Stimulated activated naive CD8-positive, alpha-beta T cell treated with anti-CD3 and anti-CD28 coated beads, Interleukin-15, amount 100 ng/mL, for 72 hours (primary cell): ENCODE measurements around the gene ZNF618.

Experiments used
- ATAC-seq: fragments of 150-1000 bp; cut with Tn5 transposase; 2 replicates; pipeline ENCODE4 v1.10.0; 2021; ENCODE audit warnings: mild to moderate bottlenecking, moderate library complexity
- DNase-seq, 2 donors: peaks; one replicate each; pipeline ENCODE4 v3.0.0; 2021 to 2022
- H3K27ac Mint-ChIP-seq, 2 donors: one replicate each; pipeline ENCODE4 v1.8.0; 2022; ENCODE audit warnings: mild to moderate bottlenecking in 2 of 2, mixed read lengths in 2 of 2, moderate library complexity in 2 of 2
- H3K27me3 Mint-ChIP-seq: one replicate; pipeline ENCODE4 v1.8.0; 2022; ENCODE audit warnings: mixed read lengths
- H3K4me1 Mint-ChIP-seq: one replicate; pipeline ENCODE4 v1.8.0; 2022; ENCODE audit warnings: mild to moderate bottlenecking, mixed read lengths
- H3K4me3 Mint-ChIP-seq, 2 donors: one replicate each; pipeline ENCODE4 v1.8.0; 2022; ENCODE audit warnings: mild to moderate bottlenecking in 2 of 2, mixed read lengths in 2 of 2, moderate library complexity in 1 of 2
- H3K9me3 Mint-ChIP-seq, 2 donors: one replicate each; pipeline ENCODE4 v1.8.0; 2022; ENCODE audit warnings: mixed read lengths in 2 of 2

Gene ZNF618

DNA sequence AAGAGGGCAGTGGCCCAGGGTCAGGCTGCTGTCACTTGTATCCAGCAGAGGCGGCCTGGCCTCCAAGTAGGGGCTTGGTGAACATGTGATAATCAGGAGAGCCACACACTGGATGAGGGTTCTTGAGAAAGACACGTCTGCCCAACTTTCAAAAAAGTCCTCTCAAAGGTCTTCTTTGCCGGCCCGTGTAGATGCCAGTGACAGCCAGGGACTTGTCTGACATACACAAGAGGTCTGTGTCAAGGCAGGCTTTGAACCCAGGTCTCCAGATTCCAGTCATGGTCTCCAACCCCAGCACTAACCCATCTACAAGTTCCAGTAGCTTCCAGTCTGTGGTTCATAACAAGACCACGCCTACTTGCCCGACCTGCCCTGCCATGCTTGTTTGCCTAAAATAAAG, 209.9 kb downstream of the ZNF618 start:
- ATAC-seq (no peak), DNase-seq (no peak)
- Mint-ChIP-seq H3K4me1 (no peaks in the 10 kb centered on the region), H3K4me3 (no peak overlapping the region), H3K27me3 (no peaks in the 10 kb centered on the region), H3K9me3 (no peaks in the 10 kb centered on the region), H3K27ac (no peak overlapping the region)

DNA sequence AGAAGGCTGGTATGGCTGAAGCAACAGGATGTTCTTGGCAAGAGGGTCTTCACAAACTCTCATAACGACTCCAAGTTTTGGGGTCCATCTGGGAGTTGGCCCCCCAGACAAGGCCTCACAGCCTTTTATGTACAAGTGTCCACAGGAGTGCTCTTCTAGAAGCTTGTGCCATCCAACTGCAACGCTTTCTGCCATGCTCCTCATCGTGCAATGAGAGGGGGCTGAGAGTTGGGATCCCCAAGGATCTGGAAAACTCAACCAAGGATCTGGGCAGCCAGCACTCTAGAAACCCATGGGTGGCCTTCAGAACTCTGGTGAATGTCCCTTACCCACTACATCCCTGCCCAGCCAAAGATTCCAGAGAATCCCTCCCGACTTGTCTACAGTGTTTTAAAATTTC, 210.5 kb downstream of the ZNF618 start:
- Mint-ChIP-seq H3K27me3 (no peaks in the 10 kb centered on the region), H3K9me3 (no peaks in the 10 kb centered on the region), H3K27ac (no peak overlapping the region), H3K4me3 (no peak overlapping the region), H3K4me1 (no peaks in the 10 kb centered on the region)
- ATAC-seq, result no peak
- DNase-seq, result no peak

DNA sequence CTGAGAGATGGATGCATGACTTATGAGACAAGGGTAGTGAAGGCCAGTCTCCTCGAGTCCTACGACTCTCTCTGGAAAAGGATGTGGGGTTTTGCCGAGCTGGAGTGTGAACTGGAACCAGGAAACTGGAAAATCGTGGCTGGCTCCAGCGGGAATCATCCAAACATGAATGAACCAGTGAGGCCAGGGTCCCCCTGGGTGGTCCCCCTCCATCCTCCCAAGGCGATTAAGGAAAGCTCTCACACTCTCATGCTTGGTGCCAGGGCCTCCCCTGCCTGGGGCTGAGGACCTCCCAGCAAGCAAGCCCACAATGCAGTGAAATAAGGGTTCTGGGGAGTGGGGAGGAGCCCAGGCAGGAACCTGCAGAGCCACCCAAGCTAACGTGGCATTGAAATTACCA, 211.6 kb downstream of the ZNF618 start:
- H3K27ac Mint-ChIP-seq, result no peak overlapping the region
- no peak for ATAC-seq
- no peak for DNase-seq
- H3K4me1 Mint-ChIP-seq, result no peaks in the 10 kb centered on the region
- no peaks in the 10 kb centered on the region for H3K27me3 Mint-ChIP-seq
- no peak overlapping the region for H3K4me3 Mint-ChIP-seq
- H3K9me3 Mint-ChIP-seq, result no peaks in the 10 kb centered on the region

DNA sequence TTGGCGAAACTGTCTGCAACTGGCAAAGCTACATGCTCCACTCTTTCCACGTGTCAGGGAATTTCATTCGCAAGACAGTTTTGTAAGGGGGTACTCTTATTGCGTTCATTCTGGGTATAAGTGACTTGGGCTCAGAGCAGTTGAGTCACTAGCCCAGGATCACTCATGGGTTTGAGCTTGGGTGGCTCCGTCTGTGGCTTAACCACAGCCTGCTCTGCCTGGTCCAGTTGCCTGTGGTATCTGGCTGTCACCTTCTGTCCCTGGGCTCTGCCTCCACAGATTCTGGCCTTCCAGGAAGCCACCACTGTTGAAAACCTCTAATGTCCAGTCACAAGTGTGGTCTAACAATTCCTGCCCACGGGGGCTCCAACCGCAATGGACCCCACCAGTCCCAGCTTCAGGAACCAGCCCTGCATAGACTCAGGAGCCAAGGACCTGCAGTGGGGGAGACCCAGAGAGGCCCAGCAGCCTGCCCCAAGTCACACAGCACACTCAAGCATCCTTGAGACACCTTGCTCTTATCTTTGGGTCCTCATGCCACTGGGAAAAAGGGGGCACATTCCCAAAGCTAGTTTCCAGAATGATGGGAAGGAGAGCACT, 212.6 kb downstream of the ZNF618 start:
- H3K27ac Mint-ChIP-seq, result no peak overlapping the region
- H3K4me3 Mint-ChIP-seq, result no peak overlapping the region
- no peaks in the 10 kb centered on the region for H3K9me3 Mint-ChIP-seq
- DNase-seq (no peak), ATAC-seq (no peak)
- H3K4me1 Mint-ChIP-seq, result no peaks in the 10 kb centered on the region
- no peaks in the 10 kb centered on the region for H3K27me3 Mint-ChIP-seq

DNA sequence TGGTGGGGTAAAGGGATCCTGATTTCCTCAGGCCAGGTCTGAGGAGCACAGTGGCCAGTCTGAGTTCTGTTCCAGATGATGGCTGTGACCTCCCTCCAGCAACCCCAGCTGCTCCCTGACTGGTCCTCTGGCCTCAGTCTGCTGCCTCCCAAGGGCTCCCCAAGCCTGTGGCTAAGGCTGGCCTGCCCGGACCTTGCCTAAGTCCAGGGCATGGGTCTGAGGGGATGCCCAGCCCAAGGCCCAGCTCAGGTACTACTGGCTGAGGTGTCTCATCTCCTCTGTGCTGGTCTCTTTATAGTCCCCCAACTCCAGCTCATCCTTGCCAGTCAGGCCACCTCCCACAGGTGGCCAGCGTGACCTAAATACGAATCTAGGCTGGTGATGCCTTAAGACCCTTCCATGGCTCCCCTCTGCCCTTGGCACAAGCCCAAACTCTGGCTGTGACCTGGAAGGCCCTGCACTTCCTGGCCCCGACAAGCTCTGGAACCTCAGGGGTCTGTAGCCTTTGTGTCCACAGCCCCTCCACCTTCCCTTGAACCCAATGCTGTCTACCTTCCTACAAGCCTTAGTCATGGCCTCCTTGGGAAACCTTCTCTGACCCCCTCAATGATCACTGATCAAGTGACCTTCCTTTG, 213.2 kb downstream of the ZNF618 start:
- ATAC-seq (no peak), DNase-seq (no peak)
- no peak overlapping the region for H3K4me3 Mint-ChIP-seq
- no peak overlapping the region for H3K27ac Mint-ChIP-seq
- no peaks in the 10 kb centered on the region for H3K9me3 Mint-ChIP-seq
- H3K27me3 Mint-ChIP-seq, result peaks cover 1% of the 10 kb centered on the region
- H3K4me1 Mint-ChIP-seq, result no peaks in the 10 kb centered on the region

DNA sequence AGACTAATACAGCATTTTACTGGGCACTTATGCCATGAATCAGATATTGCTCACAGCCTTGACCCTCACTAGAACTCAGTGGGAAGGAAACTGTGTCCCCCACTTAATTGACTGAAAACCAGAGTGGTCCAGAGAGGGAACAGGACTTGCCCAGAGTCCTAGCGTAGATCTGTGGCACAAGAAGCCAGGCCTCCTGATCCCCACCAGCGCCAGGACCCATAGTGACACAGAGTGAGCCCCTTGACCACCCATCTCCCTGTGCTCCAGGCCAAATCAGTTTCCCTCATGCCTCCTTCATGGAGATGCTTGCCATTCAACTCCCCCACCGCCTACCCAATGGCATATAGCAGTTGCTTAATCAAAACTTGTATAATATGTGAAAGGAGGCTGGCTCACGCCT, 214.7 kb downstream of the ZNF618 start:
- Mint-ChIP-seq H3K4me3 (no peak overlapping the region), H3K9me3 (no peaks in the 10 kb centered on the region), H3K27ac (no peak overlapping the region), H3K4me1 (no peaks in the 10 kb centered on the region), H3K27me3 (peaks cover 16% of the 10 kb centered on the region)
- ATAC-seq (no peak), DNase-seq (no peak)

DNA sequence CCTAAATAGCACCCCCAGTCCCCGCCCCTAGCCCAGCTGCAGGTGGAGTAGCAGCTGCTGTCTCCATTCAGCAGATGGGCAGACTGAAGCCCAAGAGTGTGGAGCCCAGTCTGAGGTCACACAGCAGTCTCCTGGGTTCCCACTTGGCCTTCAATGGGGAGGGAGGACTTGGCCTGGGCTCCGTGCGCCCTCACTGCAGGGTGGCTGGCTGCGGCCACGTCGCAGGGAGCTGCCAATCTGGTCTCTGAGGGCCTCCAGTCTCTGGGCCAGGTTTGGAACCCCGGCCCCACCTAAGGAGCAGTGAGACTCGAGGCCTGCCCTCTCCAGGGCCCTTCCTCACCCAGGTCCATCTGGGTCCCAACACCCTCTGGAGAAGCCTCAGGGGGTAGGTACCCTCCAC, 215.6 kb downstream of the ZNF618 start:
- Mint-ChIP-seq H3K4me3 (no peak overlapping the region), H3K4me1 (peaks cover 4% of the 10 kb centered on the region), H3K9me3 (no peaks in the 10 kb centered on the region), H3K27ac (peak overlapping the region in 1 of 2 donors; percentile 12), H3K27me3 (peaks cover 25% of the 10 kb centered on the region)
- DNase-seq, result no peak
- no peak for ATAC-seq

DNA sequence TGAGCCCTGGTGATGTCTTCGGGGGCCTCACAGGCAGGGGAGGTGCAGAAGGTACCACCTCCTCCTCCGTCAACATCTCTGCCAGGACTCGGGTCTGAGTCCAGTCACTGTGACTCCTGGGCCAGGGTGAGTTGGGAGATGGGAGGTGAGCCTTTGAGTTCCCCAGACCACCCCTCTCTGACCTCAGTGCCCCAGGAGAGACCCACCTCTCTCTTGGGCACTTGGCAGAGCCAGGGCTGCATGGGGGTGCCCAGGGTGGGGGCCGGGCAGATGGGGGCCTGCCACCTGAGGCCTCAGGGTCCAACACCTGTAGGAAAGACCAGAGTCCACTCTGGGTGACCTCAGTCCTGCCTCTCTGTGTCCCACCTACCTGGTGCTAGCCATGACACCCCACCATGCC, 216.2 kb downstream of the ZNF618 start:
- Mint-ChIP-seq H3K27ac (no peak overlapping the region), H3K9me3 (no peaks in the 10 kb centered on the region), H3K4me3 (no peak overlapping the region), H3K27me3 (peaks cover 31% of the 10 kb centered on the region), H3K4me1 (peaks cover 5% of the 10 kb centered on the region)
- DNase-seq (no peak), ATAC-seq (no peak)

DNA sequence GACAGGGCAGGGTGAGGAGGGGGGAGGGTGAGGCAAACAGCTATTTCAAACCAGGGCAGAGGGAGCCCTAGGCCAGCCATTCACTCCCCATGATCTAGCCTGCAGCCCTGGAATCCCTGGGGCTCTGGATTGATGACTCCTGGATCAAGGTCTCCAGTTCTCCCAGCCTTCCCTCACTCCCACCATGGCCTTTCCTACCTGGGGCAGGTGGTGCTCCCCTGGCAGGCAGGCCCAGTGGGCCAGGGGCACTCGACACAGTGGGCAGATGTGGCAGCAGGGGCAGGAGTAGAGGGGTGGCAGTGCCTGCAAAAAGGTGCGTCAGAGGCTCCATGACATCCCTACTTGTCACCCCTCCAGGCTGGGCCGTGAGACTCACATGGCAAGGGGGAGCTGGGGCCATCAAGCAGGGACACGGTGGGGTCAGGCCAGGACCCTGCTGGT, 216.9 kb downstream of the ZNF618 start:
- H3K27me3 Mint-ChIP-seq, result peaks cover 37% of the 10 kb centered on the region

DNA sequence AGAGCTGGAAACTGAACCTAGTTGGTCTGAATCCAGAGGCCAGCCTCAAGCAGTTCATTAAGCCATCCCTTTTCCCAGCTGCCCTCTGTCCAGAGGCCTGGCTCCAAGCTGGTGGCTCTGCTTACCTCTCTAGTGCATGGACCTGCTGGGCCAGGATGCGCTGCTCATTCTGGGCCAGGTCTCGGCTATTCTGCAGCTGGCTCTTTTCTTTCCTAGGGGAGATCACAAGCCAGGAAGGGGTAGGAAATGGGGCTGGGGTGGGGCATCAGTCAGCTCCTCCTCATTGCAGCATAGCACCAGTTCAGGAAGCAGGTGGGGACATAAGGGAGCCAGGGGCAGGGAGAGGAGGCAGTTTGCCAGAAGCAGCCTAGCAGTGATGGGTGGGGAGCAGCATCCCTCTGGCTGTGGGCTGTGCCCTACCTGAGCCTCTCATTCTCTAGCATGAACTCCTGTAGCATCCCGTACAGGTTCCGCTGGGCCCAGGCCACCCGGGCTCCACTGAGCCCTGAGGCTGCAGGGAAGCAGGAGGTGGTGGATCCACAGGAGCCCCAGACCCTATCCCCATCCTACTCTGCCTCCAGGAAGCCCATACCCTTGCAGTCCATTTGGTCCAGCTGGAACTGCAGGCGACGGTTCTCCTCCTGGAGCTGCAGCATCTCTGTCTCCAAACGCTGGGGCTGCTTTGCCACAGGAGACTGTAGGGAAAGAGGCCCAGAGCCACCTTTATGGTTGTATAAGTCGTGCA, 217.8 kb downstream of the ZNF618 start:
- no peaks in the 10 kb centered on the region for H3K9me3 Mint-ChIP-seq
- DNase-seq, result no peak
- no peak overlapping the region for H3K4me3 Mint-ChIP-seq
- H3K4me1 Mint-ChIP-seq, result peaks cover 10% of the 10 kb centered on the region
- no peak for ATAC-seq
- H3K27ac Mint-ChIP-seq, result peak overlapping the region in 1 of 2 donors; percentile 85
- peaks cover 40% of the 10 kb centered on the region for H3K27me3 Mint-ChIP-seq

More for the DNA sequence above, 216.9 kb downstream of the ZNF618 start:
- Mint-ChIP-seq H3K27ac (no peak overlapping the region), H3K4me1 (peaks cover 10% of the 10 kb centered on the region), H3K4me3 (no peak overlapping the region), H3K9me3 (no peaks in the 10 kb centered on the region)
- DNase-seq, result no peak
- no peak for ATAC-seq

DNA sequence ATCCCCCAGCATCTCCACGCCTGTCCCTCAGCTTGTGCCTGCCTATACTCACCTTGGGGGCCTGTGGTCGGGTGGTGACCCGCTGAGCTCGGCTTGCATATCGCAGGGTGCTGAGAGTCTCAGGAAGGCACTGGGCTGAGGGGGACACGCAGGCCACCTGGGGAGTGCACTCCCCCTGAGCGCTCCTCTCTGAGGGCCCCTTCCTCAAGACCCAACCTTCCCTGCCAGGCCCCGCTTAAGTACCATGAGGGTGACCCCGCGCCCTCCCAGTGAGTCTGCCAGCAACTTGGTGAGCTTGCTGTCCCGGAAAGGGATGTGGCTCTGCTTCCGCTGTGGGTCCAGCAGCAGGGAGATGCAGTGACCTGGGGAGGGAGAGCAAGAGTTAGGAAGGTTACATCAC, 218.9 kb downstream of the ZNF618 start:
- Mint-ChIP-seq H3K4me1 (peaks cover 10% of the 10 kb centered on the region), H3K9me3 (no peaks in the 10 kb centered on the region), H3K4me3 (no peak overlapping the region), H3K27me3 (peaks cover 50% of the 10 kb centered on the region), H3K27ac (no peak overlapping the region)
- DNase-seq (no peak), ATAC-seq (no peak)

DNA sequence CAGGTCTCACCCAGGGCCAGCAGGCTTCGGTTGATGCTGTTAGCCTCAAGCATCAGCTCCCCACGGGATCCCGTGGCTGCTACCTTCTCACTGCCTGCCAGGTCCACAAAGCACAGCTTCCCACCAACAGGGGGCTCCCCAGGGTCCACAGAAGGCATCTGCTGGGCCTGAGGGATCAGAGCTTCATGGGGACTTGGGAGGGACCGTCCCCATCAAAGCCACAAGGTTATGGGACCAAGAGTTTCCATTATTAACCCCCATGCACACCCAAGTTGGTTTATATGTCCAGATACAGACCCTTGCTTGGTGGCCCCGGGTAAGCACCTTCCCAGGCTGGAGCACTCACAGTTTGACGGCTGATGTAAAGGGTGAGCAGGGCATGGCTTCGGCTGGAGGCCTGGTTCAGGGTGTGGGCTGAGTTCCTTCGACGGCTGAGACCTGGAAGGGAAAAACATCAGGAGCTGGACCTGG, 220.0 kb downstream of the ZNF618 start:
- ATAC-seq, result no peak
- Mint-ChIP-seq H3K27me3 (peaks cover 55% of the 10 kb centered on the region), H3K4me3 (no peak overlapping the region), H3K4me1 (peaks cover 10% of the 10 kb centered on the region), H3K27ac (no peak overlapping the region), H3K9me3 (no peaks in the 10 kb centered on the region)
- no peak for DNase-seq

DNA sequence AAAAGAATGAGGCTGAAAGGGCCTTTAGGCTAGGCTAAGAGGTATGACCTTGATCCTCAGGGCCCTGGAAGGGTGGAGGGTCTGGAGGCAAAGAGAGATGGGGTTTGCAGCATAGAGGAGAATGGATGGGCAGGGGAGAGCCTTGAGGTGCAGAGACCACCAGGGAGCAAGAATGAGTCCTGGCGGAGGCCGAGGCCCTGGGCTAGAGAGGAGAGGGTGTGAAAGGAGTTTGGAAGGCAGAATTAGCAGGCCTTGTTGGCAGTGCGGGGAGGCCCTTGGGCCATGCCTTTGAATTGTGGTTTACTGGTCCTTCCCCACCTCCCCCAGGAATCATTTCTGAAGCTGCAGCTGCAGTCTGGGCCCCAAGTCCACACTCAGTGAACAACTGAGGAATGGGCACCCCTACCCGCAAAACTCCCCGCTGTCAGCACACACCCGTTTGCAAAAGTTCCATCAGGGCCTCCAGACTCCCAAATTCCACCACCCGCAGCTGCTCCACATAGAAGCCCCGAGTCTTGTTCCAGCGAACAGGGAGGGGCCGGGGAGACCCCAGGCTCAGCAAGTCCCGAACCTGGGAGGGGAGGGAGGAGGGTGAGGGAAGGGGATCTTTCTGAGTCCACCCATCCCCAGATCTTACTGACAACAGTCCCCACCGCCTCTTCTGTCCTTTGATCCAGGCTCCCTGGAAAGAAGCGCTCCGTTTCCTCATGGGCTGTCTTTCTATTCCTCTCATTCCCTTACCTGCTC, 220.9 kb downstream of the ZNF618 start:
- peaks cover 61% of the 10 kb centered on the region for H3K27me3 Mint-ChIP-seq
- ATAC-seq (no peak), DNase-seq (no peak)
- H3K4me3 Mint-ChIP-seq, result peak overlapping the region in 1 of 2 donors; percentile 5
- H3K4me1 Mint-ChIP-seq, result peaks cover 10% of the 10 kb centered on the region
- H3K9me3 Mint-ChIP-seq, result peaks cover 4 to 6% of the 10 kb centered on the region in 2 donors
- no peak overlapping the region for H3K27ac Mint-ChIP-seq

DNA sequence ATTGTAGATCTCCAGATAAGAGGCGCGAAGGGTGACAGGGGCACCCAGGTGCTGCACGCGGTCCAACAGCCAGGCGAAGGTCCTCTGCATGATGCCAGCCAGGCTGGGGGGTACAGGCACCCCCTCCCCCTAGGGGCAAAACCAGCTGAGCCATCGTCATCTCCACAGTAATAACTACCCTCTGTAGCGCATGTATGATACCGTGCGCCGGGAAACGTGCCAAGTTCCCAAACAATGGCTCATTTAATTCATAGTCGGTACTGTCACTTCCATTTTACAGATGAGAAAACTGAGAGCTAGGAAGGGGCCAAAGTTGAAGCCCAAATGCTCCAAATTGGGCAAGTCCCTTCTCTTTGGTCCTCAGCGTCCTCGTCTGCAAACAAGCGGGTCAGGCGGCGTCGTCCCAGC, 221.5 kb downstream of the ZNF618 start:
- Mint-ChIP-seq H3K9me3 (peaks cover 5 to 9% of the 10 kb centered on the region in 2 donors), H3K27ac (no peak overlapping the region), H3K27me3 (peaks cover 67% of the 10 kb centered on the region), H3K4me3 (peak overlapping the region in 1 of 2 donors; percentile 43), H3K4me1 (peaks cover 10% of the 10 kb centered on the region)
- ATAC-seq, result no peak
- DNase-seq, result no peak

DNA sequence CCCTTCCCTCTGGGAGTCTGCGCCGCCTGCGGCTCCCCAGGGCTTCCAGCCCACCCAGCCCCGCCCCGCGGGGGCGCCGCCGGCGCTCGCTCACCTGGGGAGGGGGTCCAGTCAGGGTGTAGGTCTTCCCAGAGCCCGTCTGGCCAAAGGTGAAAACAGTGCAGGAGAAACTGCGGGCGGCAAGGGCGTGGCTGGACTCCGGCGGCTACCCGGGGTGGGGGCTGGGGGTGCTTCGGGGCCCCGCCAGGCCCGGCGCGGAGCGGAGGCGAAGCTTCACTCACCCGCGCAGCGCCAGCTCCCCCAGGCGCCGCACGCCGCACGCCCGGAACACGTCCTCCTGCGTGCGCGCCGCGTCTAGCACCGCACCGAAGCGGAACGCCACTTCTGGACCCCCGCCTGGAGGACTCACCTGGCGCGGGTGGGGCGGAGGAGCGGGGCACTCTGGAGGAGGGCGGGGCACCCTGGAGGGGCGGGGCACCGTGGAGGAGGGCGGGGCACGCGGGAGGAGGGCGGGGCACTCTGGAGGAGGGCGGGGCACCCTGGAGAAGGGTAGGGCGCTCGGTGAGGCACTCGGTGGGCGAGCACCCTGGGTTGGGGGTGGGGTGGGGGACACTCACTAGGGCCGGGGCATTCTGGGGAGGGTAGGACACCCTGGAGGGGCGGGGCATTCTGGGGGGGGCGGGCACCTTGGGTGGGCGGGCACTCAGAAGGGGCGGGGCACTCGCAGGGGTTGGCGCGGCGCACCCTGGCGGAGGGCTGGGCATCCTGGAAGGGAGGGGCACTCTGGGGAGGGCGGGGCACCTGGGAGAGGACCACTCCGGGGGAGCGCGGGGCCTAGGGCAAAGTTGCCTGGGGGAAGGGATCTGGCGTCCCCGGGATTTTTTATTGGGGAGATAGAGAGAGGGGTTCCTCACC, 222.2 kb downstream of the ZNF618 start:
- Mint-ChIP-seq H3K27ac (no peak overlapping the region), H3K4me1 (peaks cover 10% of the 10 kb centered on the region), H3K4me3 (peak overlapping the region in 1 of 2 donors; percentile 43), H3K27me3 (peaks cover 73% of the 10 kb centered on the region), H3K9me3 (peaks cover 5 to 9% of the 10 kb centered on the region in 2 donors)
- ATAC-seq, result peak; percentile 61
- DNase-seq, result peak; percentile 15 to 24
